ENCODE measurements around the gene PDE4B.
"Not testable (repeated sequence)": the region's sequence is repeated elsewhere in the genome, so short reads cannot be mapped to it uniquely, and the experiment has no call there.

The PDE4B gene

GRCh38 chr1:66069976-66070876 is 277.5 kb downstream of the PDE4B start:
- DNase-seq, result no peak

- DNase-seq, result no peak
These were observed 280.7 kb downstream of the PDE4B start for GRCh38 chr1:66073388-66073787.

GRCh38 chr1:66074147-66074546 is 281.5 kb downstream of the PDE4B start:
- DNase-seq, result no peak

GRCh38 chr1:66078412-66078811 is 285.7 kb downstream of the PDE4B start:
- no peak for DNase-seq

- no peak for DNase-seq
These were observed 290.3 kb downstream of the PDE4B start for GRCh38 chr1:66083003-66083402.

- no peak for DNase-seq
These were observed 291.7 kb downstream of the PDE4B start for GRCh38 chr1:66084442-66084841.

GRCh38 chr1:66085600-66085999 is 292.9 kb downstream of the PDE4B start:
- DNase-seq, result no peak

GRCh38 chr1:66088787-66089186 is 296.1 kb downstream of the PDE4B start:
- no peak for DNase-seq

- no peak for DNase-seq
These were observed 298.3 kb downstream of the PDE4B start for GRCh38 chr1:66090859-66091457.

- DNase-seq, result peak in 1 of 2 experiments; percentile 12
These were observed 302.5 kb downstream of the PDE4B start for GRCh38 chr1:66095190-66095589.

GRCh38 chr1:66100959-66101358 is 308.3 kb downstream of the PDE4B start:
- DNase-seq, result not testable (repeated sequence)

- DNase-seq, result not testable (repeated sequence)
These were observed 311.4 kb downstream of the PDE4B start for GRCh38 chr1:66104076-66104475.

GRCh38 chr1:66108624-66109023 is 315.9 kb downstream of the PDE4B start:
- DNase-seq, result no peak

- DNase-seq, result no peak
These were observed 320.2 kb downstream of the PDE4B start for GRCh38 chr1:66112744-66113400.

- no peak for DNase-seq
These were observed 326.5 kb downstream of the PDE4B start for GRCh38 chr1:66119148-66119547.

- no peak for DNase-seq
These were observed 332.0 kb downstream of the PDE4B start for GRCh38 chr1:66124670-66125069.

GRCh38 chr1:66128641-66129040 is 335.9 kb downstream of the PDE4B start:
- not testable (repeated sequence) for DNase-seq

- no peak for DNase-seq
These were observed 339.6 kb downstream of the PDE4B start for GRCh38 chr1:66132324-66132723.

- no peak for DNase-seq
These were observed 341.3 kb downstream of the PDE4B start for GRCh38 chr1:66134004-66134403.

GRCh38 chr1:66135161-66135560 is 342.5 kb downstream of the PDE4B start:
- no peak for DNase-seq

GRCh38 chr1:66136423-66136822 is 343.7 kb downstream of the PDE4B start:
- DNase-seq, result not testable (repeated sequence)

- DNase-seq, result no peak
These were observed 344.5 kb downstream of the PDE4B start for GRCh38 chr1:66137235-66137634.

- no peak for DNase-seq
These were observed 345.9 kb downstream of the PDE4B start for GRCh38 chr1:66138613-66139012.

- no peak for DNase-seq
These were observed 347.4 kb downstream of the PDE4B start for GRCh38 chr1:66140072-66140471.

Measured in NCI-H2081 (cell line).